Sigmoid colon (tissue), 7 donors: ENCODE data around the gene PRSS56. TPM values are rescaled to one million over a fixed set of nuclear protein-coding genes. Genes with fewer than 3 reads are reported as not detected.

Source experiments
- DNase-seq: peaks from one replicate; pipeline ENCODE4 v3.0.0-alpha.2; 2019
- H3K27ac ChIP-seq, 4 donors: fragments of 200-600 bp; sonication (generic); one replicate each; pipeline ENCODE4 v1.5.1; 2016 to 2019; ENCODE audit warnings: mild to moderate bottlenecking in 1 of 4
- H3K27me3 ChIP-seq, 3 donors: fragments of 200-600 bp; sonication (generic); one replicate each; pipeline ENCODE4 v1.5.1; 2019; ENCODE audit warnings: mild to moderate bottlenecking in 1 of 3
- H3K36me3 ChIP-seq, 4 donors: fragments of 200-600 bp; sonication (generic); one replicate each; pipeline ENCODE4 v1.5.1; 2016 to 2019
- H3K4me1 ChIP-seq, 4 donors: fragments of 200-600 bp; sonication (generic); one replicate each; pipeline ENCODE4 v1.5.1; 2017 to 2019
- H3K4me3 ChIP-seq, 4 donors: fragments of 200-600 bp; sonication (generic); one replicate each; pipeline ENCODE4 v1.5.1; 2017 to 2019; ENCODE audit warnings: mild to moderate bottlenecking in 2 of 4, moderate library complexity in 1 of 4
- H3K9me3 ChIP-seq, 4 donors: fragments of 200-600 bp in 3 of 4; sonication (generic) in 3 of 4; one replicate each; pipeline versions ENCODE4 v1.5.1 to v1.6.1; 2013 to 2019
- CTCF ChIP-seq, 4 experiments: fragments of 450-650 bp in 3 of 4; fragments of 200-600 bp in 1 of 4; IDR thresholded peaks; one replicate each; pipeline ENCODE4 v1.5.1; 2016 to 2019; ENCODE audit warnings: antibody characterized with exemption in 4 of 4, mild to moderate bottlenecking in 3 of 4, moderate library complexity in 2 of 4
- EP300 ChIP-seq, 4 donors: sonication (generic); formaldehyde crosslinking; IDR thresholded peaks; one replicate each; pipeline ENCODE4 v1.6.1; 2017; ENCODE audit warnings: antibody characterized with exemption in 4 of 4
- POLR2A ChIP-seq, 2 donors: fragments of 450-650 bp; IDR thresholded peaks; one replicate each; pipeline ENCODE4 v1.6.1; 2016; ENCODE audit warnings: antibody characterized with exemption in 2 of 2, mild to moderate bottlenecking in 2 of 2, moderate library complexity in 2 of 2
- POLR2AphosphoS5 ChIP-seq, 4 donors: sonication (generic); formaldehyde crosslinking; IDR thresholded peaks; one replicate each; pipeline ENCODE4 v1.6.1; 2017; ENCODE audit warnings: antibody characterized with exemption in 4 of 4
- WGBS, 2 donors: extraction: QIAGEN DNeasy Blood & Tissue Kit; methylation state at CpG; one replicate each; pipeline ENCODE4 v1.1.7; 2013; 5-methylcytosine and 5-hydroxymethylcytosine counted together
- intact Hi-C: fragments of 100-400 bp; cut with DNase I; formaldehyde crosslinking; loops from one replicate; pipeline ENCODE4 v1.15.1; 2023
- polyA plus RNA-seq, 3 donors: library from polyadenylated mRNA; stranded (reverse); fragments of 200-250 nt; gene quantifications; one replicate each; pipeline ENCODE4 v1.2.3, GENCODE V29; 2013
- total RNA-seq, 4 donors: library from RNA; depleted of rRNA; stranded (reverse); fragments of >200 nt; gene quantifications; one replicate each; pipeline ENCODE4 v1.1.0, GENCODE V29; 2016
- donor health status: healthy with polysubstance abuse.
- donor health status: Bipolar disorder and iron deficiency.
- donor health status: healthy.

The PRSS56 gene
- total and polyA plus RNA-seq, 7 donors, result not detected

DNA sequence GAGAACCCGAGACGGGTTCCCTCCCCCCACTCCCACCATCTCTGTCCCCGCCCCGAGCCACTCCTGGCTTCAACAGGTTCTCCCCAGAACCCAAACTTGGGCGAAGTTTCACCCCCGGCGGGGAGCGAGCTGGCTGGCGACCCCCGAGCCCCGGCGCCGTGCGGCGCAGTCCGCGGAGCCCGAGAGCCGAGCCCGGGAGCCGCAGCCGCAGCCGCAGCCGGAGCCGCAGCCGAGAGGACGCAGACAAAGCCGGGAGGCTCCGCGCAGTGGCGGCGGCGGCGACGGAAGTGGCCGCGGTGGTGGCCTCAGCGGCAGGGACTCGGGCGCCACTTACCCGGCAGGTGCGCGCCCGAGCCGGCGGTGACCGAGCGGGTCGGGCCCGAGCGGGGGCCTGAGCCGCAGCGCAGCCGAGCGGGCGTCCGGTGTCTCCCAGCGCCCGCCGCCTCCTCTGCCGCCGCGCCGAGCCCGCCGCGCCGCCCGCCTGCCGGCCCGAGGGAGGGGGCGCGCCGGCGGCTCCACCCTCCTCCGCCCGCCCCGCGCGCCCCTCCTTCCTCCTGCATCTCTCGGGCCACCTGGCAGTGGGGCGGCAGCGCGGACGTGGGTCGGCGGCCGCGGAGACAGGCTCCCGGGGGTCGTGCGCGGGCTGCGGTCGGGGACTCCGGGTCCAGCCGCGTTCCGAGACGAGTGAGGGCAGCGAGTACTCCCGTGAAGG is 32.6 kb upstream of the PRSS56 start, which contains the start of gene ECEL1:
Gene ECEL1, minus strand, starts transcription at position 450 of the 712 bp plus-strand sequence. CDS start 1,181 bp downstream, outside the sequence.
- Histone ChIP-seq H3K4me1 (peaks cover 0 to 12% (median 10%) of the 10 kb centered on the region in 4 donors), H3K27me3 (peaks cover 26 to 75% (median 38%) of the 10 kb centered on the region in 3 donors)
- DNase-seq, result peak; percentile 37

DNA sequence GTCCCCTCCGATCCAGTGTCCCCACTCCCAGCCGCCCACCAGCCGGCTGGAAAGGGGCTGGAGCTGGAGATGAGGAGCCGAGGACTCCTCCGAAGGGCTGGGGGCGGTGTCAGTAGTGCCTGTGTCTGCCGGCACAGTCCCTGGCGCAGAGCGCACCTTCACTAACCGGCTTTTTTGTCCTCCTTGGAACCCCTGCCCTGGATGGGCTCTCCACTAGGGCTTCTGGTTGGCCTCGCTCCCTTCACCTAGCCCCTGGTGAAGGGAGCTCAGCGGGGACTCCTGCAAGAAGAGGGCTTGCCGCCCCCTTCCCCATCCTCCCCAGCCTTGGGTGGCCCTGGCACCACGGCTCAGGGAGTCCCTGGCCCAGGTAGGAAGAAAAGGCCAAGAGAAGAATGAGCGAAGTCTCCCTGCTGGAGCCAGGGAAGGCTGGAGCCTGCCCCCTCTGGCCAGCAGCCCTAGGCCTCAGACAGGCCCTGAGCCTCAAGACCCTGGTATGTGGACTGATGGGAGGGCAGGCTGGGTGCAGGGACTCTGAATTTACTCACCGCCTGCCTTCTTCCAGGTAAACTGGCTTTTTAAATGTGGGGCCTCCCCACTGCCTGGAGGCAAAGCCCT is 32.0 kb upstream of the PRSS56 start:
- WGBS, 2 donors, result 37 to 46% methylated on average over 16 of the region's 16 CpGs
- Histone ChIP-seq H3K9me3 (no peaks in the 10 kb centered on the region), H3K4me3 (no peak overlapping the region), H3K27me3 (peaks cover 26 to 68% (median 38%) of the 10 kb centered on the region in 3 donors), H3K27ac (no peak overlapping the region), H3K36me3 (no peaks in the 10 kb centered on the region), H3K4me1 (peaks cover 0 to 12% (median 10%) of the 10 kb centered on the region in 4 donors)
- DNase-seq, result no peak
- intact Hi-C loops, result no loop called here
- TF ChIP-seq POLR2A (IDR thresholded peaks at IDR 0.05) (no peak), EP300 (IDR thresholded peaks at IDR 0.05) (no peak), CTCF (IDR thresholded peaks at IDR 0.05) (no peak), POLR2AphosphoS5 (IDR thresholded peaks at IDR 0.05) (no peak)

More for the DNA sequence above, 32.6 kb upstream of the PRSS56 start, which contains the start of gene ECEL1:
- intact Hi-C loops, result no loop called here
- no peak within 1 kb of the TSS for H3K27ac ChIP-seq
- H3K36me3 ChIP-seq, result no peaks in the 10 kb centered on the region
- 1 to 3% methylated on average over 102 of the region's 102 CpGs for WGBS, 2 donors
- peak within 1 kb of the TSS in 2 of 4 donors; percentile 19 for H3K4me3 ChIP-seq
- TF ChIP-seq POLR2AphosphoS5 (IDR thresholded peaks at IDR 0.05), result no peak
- TF ChIP-seq EP300 (IDR thresholded peaks at IDR 0.05), result no peak
- no peak for TF ChIP-seq POLR2A (IDR thresholded peaks at IDR 0.05)
- TF ChIP-seq CTCF (IDR thresholded peaks at IDR 0.05), result no peak
- no peaks in the 10 kb centered on the region for H3K9me3 ChIP-seq

GRCh38 chr2:232488721-232489300 is 31.4 kb upstream of the PRSS56 start:
- TF ChIP-seq CTCF (IDR thresholded peaks at IDR 0.05) (no peak), POLR2A (IDR thresholded peaks at IDR 0.05) (no peak), EP300 (IDR thresholded peaks at IDR 0.05) (no peak), POLR2AphosphoS5 (IDR thresholded peaks at IDR 0.05) (no peak)
- no peak overlapping the region for H3K27ac ChIP-seq
- no peaks in the 10 kb centered on the region for H3K36me3 ChIP-seq
- DNase-seq, result peak; percentile 27
- H3K27me3 ChIP-seq, result peaks cover 26 to 62% (median 37%) of the 10 kb centered on the region in 3 donors
- H3K4me1 ChIP-seq, result peaks cover 0 to 12% (median 10%) of the 10 kb centered on the region in 4 donors
- intact Hi-C loops, result no loop called here
- no peak overlapping the region for H3K4me3 ChIP-seq
- no peaks in the 10 kb centered on the region for H3K9me3 ChIP-seq
- 83 to 88% methylated on average over 5 of the region's 5 CpGs for WGBS, 2 donors

GRCh38 chr2:232489516-232490220 is 30.5 kb upstream of the PRSS56 start:
- H3K9me3 ChIP-seq, result no peaks in the 10 kb centered on the region
- no peaks in the 10 kb centered on the region for H3K36me3 ChIP-seq
- peaks cover 26 to 53% (median 28%) of the 10 kb centered on the region in 3 donors for H3K27me3 ChIP-seq
- peak; percentile 59 for DNase-seq
- intact Hi-C loops, result no loop called here
- 74 to 85% methylated on average over 9 of the region's 9 CpGs for WGBS, 2 donors
- TF ChIP-seq POLR2A (IDR thresholded peaks at IDR 0.05) (no peak), EP300 (IDR thresholded peaks at IDR 0.05) (no peak), POLR2AphosphoS5 (IDR thresholded peaks at IDR 0.05) (no peak), CTCF (IDR thresholded peaks at IDR 0.05) (no peak)
- H3K27ac ChIP-seq, result no peak overlapping the region
- no peak overlapping the region for H3K4me3 ChIP-seq
- peaks cover 0 to 12% (median 10%) of the 10 kb centered on the region in 4 donors for H3K4me1 ChIP-seq
